Activated T-helper 1 cell treated with Interleukin-2 at 50 U/mL for 16 hours (primary cell): ENCODE measurements around the gene RAD51D.
"Not testable (repeated sequence)": the region's sequence is repeated elsewhere in the genome, so short reads cannot be mapped to it uniquely, and the experiment has no call there.

ENCODE experiments used
- DNase-seq: peaks from one replicate; pipeline ENCODE4 v3.0.0-alpha.2; 2020; ENCODE audit warnings: low read depth

Gene RAD51D

GRCh38 chr17:35119370-35120165 lies at the start of gene RAD51D:
Gene RAD51D (minus strand): TSS chr17:35119860. CDS start chr17:35119613, 247 bp downstream.
- DNase-seq: peak; percentile 70

GRCh38 chr17:35167666-35168065 lies 48.0 kb upstream of the RAD51D start:
- DNase-seq: no peak

- no peak for DNase-seq
Observed at GRCh38 chr17:35167046-35167445, 47.4 kb upstream of the RAD51D start.

DNA sequence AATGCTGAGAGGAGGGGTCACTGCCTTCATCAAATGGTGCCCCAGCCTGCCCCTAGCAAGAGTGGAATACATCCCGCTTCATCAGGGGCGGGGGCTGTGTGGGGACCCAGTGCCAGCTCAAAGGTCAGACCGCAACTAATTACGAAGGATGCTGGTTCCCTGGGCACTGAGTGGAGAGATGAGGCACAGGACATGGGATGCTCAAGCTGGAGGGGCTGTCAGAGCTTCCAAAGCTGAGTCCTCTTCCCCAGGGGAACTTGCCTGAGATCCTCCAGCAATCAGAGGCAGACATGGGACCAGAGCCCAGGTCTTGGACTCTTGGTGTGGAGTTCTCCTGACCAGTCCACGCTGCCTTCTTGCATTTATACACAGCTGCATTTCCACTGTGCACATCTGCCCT lies 46.9 kb upstream of the RAD51D start:
- DNase-seq: no peak

DNA sequence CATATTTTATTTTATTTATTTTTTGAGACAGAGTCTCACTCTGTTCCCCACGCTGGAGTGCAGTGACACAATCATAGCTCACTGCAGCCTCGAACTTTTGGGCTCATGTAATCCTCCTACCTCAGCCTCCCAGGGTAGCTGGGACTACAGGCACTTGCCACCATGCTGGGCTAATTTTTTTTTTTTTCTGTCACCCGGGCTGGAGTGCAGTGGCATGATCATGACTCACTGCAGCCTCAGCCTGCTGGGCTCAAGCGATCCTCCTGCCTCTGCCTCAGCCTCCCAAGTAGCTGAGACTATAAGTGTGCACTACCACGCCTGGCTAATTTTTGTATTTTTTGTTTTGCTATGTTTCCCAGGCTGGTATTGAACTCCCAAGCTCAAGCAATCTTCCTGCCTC lies 45.1 kb upstream of the RAD51D start:
- no peak for DNase-seq

- no peak for DNase-seq
Observed at GRCh38 chr17:35163886-35164285, 44.2 kb upstream of the RAD51D start.

GRCh38 chr17:35162755-35163154 lies 43.1 kb upstream of the RAD51D start:
- DNase-seq: no peak

GRCh38 chr17:35161281-35161761 lies 41.7 kb upstream of the RAD51D start:
- no peak for DNase-seq

- no peak for DNase-seq
Observed at GRCh38 chr17:35160354-35161201, 40.9 kb upstream of the RAD51D start.

DNA sequence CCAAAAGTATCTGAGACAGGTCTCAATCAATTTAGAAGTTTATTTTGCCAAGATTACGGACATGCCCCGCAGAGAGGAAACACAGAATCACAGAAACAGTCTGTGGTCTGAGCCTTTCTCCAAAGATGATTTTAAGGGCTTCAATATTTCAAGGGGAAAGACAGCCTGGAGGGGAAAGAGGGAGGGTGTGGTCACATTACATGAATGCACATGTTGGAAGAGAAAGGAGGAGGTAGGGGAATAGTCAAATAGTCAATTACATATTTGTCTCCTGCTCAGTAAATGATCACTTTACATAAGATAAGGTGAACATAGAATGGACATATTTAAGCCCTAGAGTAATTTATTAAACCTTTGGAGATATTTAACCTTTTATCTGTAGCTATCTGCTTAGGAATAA lies 40.3 kb upstream of the RAD51D start:
- no peak for DNase-seq

DNA sequence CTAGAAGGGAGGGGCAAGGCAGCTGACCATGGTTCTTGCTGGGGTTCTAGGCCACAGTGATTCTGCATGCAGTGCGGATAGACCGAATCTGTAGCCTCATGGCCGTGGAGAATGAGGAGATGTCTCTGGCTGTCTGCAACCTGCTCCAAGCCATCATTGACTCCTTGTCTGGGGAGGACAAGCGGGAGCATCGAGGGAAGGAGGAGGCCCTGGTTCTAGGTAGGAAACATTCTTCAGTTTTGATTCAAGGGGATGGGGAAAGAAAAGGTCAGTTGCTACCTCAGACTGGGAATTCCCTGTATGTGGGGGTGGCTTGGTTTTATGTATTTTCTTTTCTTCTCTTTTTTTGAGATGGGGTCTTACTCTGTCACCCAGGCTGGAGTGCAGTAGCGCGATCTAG lies 35.6 kb upstream of the RAD51D start:
- no peak for DNase-seq

- DNase-seq: no peak
Observed at GRCh38 chr17:35154196-35155165, 34.8 kb upstream of the RAD51D start.

- no peak for DNase-seq
Observed at GRCh38 chr17:35152421-35153140, 32.9 kb upstream of the RAD51D start.

DNA sequence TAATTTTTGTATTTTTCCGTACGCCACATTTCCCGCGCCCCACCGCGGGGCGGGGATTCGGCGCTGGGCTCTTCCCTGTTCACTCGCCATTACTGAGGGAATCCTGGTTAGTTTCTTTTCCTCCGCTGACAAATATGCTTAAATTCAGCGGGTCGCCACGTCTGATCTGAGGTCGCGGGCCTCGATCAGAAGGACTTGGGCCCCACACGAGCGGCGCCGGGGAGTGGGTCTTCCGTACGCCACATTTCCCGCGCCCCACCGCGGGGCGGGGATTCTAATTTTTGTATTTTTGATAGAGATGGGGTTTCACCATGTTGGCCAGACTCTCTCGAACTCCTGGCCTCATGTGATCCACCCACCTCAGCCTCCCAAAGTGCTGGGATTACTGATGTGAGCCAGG lies 31.4 kb upstream of the RAD51D start:
- not testable (repeated sequence) for DNase-seq

- DNase-seq: no peak
Observed at GRCh38 chr17:35149941-35150340, 30.3 kb upstream of the RAD51D start.

GRCh38 chr17:35148144-35148543 lies 28.5 kb upstream of the RAD51D start:
- DNase-seq: no peak

- no peak for DNase-seq
Observed at GRCh38 chr17:35147375-35147905, 27.8 kb upstream of the RAD51D start, which contains the start of gene UNC45B. Gene UNC45B (plus strand): TSS chr17:35147817. CDS start chr17:35148264, 447 bp downstream.

GRCh38 chr17:35146214-35146833 lies 26.7 kb upstream of the RAD51D start:
- no peak for DNase-seq

GRCh38 chr17:35144840-35145239 lies 25.2 kb upstream of the RAD51D start:
- DNase-seq: no peak

GRCh38 chr17:35142467-35142796 lies 22.8 kb upstream of the RAD51D start:
- DNase-seq: no peak
